ENCODE data around the gene ZNF136. TPM values are rescaled to one million over a fixed set of nuclear protein-coding genes. Genes with fewer than 3 reads are reported as not detected.

The ZNF136 gene
- total and polyA plus RNA-seq, 2 of the 8 experiments (the other 6 are each of a cell fraction or from before 2014, with no cell fraction given), result 1.6 to 6.9 TPM

DNA sequence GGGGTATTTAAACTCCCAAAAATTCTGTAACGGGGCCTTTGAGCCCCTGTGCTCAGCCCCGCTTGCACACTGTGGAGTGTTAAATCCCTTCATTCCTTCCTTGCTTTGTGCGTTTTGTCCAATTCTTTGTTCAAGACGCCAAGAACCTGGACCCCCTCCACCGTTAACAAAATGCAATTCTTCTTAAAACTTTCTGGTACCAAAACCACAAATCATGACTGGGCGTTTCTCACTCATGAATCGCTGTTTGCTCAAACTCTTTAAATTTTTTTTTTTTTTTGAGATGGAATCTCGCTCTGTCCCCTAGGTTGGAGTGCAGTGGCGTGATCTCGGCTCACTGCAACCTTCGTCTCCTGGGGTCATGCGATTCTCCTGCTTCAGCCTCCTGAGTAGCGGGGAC is 23.6 kb upstream of the ZNF136 start (continued):
- TF ChIP-seq, protein P1, sequence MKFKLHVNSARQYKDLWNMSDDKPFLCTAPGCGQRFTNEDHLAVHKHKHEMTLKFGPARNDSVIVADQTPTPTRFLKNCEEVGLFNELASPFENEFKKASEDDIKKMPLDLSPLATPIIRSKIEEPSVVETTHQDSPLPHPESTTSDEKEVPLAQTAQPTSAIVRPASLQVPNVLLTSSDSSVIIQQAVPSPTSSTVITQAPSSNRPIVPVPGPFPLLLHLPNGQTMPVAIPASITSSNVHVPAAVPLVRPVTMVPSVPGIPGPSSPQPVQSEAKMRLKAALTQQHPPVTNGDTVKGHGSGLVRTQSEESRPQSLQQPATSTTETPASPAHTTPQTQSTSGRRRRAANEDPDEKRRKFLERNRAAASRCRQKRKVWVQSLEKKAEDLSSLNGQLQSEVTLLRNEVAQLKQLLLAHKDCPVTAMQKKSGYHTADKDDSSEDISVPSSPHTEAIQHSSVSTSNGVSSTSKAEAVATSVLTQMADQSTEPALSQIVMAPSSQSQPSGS (IDR thresholded peaks at IDR 0.05; ENCODE audit: low read length), result no peak
- TF ChIP-seq EP300 (IDR thresholded peaks at IDR 0.05; ENCODE audit: borderline replicate concordance in 1 of 2, low read depth in 2 of 2, low read length in 2 of 2), result no peak
